GM21367 (cell line): Measurements from ENCODE around the gene PARD3.

Experiments used
- ATAC-seq: cut with Tn5 transposase; IDR thresholded peaks from one replicate; pipeline ENCODE4 v1.9.1; 2021; ENCODE audit not compliant: unreplicated experiment

The PARD3 gene

GRCh38 chr10:34119456-34119855, 695.6 kb downstream of the PARD3 start:
- no peak for ATAC-seq

- ATAC-seq = no peak
These were observed 698.3 kb downstream of the PARD3 start for GRCh38 chr10:34116681-34117271.

GRCh38 chr10:34116220-34116641, 698.9 kb downstream of the PARD3 start:
- no peak for ATAC-seq

- ATAC-seq = no peak
These were observed 700.2 kb downstream of the PARD3 start for GRCh38 chr10:34114914-34115313.

- no peak for ATAC-seq
These were observed 701.4 kb downstream of the PARD3 start for GRCh38 chr10:34113504-34114225.

GRCh38 chr10:34112171-34112782, 702.8 kb downstream of the PARD3 start:
- no peak for ATAC-seq

- no peak for ATAC-seq
These were observed 703.9 kb downstream of the PARD3 start for GRCh38 chr10:34111179-34111578.

GRCh38 chr10:34109952-34110702, 705.0 kb downstream of the PARD3 start:
- ATAC-seq = no peak

- no peak for ATAC-seq
These were observed 705.6 kb downstream of the PARD3 start for GRCh38 chr10:34109495-34109894.

- no peak for ATAC-seq
These were observed 707.2 kb downstream of the PARD3 start for GRCh38 chr10:34107626-34108516.

GRCh38 chr10:34106356-34106885, 708.7 kb downstream of the PARD3 start:
- no peak for ATAC-seq

GRCh38 chr10:34104829-34105572, 710.1 kb downstream of the PARD3 start:
- ATAC-seq = no peak

GRCh38 chr10:34102893-34103506, 712.1 kb downstream of the PARD3 start:
- no peak for ATAC-seq

- ATAC-seq = no peak
These were observed 712.8 kb downstream of the PARD3 start for GRCh38 chr10:34102237-34102673.

- ATAC-seq = no peak
These were observed 714.1 kb downstream of the PARD3 start for GRCh38 chr10:34101001-34101400.

GRCh38 chr10:34098821-34099567, 716.1 kb downstream of the PARD3 start:
- no peak for ATAC-seq

GRCh38 chr10:34097682-34098081, 717.4 kb downstream of the PARD3 start:
- no peak for ATAC-seq

- ATAC-seq = no peak
These were observed 720.1 kb downstream of the PARD3 start for GRCh38 chr10:34094961-34095360.
